SK-N-SH treated with all-trans-retinoic acid at 6 μM for 48 hours (cell line): ENCODE results near the gene PRADC1.

ENCODE experiments used
- ARNTL ChIP-seq: fragments of 450-650 bp; formaldehyde crosslinking; IDR thresholded peaks from 2 replicates; pipeline ENCODE4 v1.5.0; 2020; ENCODE audit warnings: low read depth, mild to moderate bottlenecking, moderate library complexity, borderline replicate concordance
- CREB5 ChIP-seq: fragments of 250-450 bp; sonication (Bioruptor Pico); IDR thresholded peaks from 2 replicates; pipeline ENCODE4 v1.5.1; 2020; ENCODE audit warnings: low read depth, mild to moderate bottlenecking, moderate library complexity
- ISL1 ChIP-seq: fragments of 250-450 bp; sonication (Bioruptor Pico); IDR thresholded peaks from 2 replicates; pipeline ENCODE4 v2.1.2; 2022; ENCODE audit warnings: mild to moderate bottlenecking, moderate library complexity
- PATZ1 ChIP-seq: fragments of 250-450 bp; sonication (Bioruptor Pico); IDR thresholded peaks from 2 replicates; pipeline ENCODE4 v1.8.0; 2020; ENCODE audit warnings: mild to moderate bottlenecking, moderate library complexity, borderline replicate concordance
- PPARA ChIP-seq: fragments of 250-450 bp; sonication (Bioruptor Pico); IDR thresholded peaks from 2 replicates; pipeline ENCODE4 v1.5.0; 2020; ENCODE audit warnings: mild to moderate bottlenecking, borderline replicate concordance
- RARB ChIP-seq: fragments of 250-450 bp; sonication (Bioruptor Pico); IDR thresholded peaks from 2 replicates; pipeline ENCODE4 v1.8.0; 2021; ENCODE audit warnings: mild to moderate bottlenecking, moderate library complexity
- TOX ChIP-seq: fragments of 250-450 bp; sonication (Bioruptor Pico); IDR thresholded peaks from 2 replicates; pipeline ENCODE4 v1.8.0; 2021; ENCODE audit warnings: mild to moderate bottlenecking, moderate library complexity, borderline replicate concordance
- ZC3H10 ChIP-seq: fragments of 250-450 bp; sonication (Bioruptor Pico); IDR thresholded peaks from 2 replicates; pipeline ENCODE4 v1.5.1; 2021; ENCODE audit warnings: mild to moderate bottlenecking, moderate library complexity
- ZFP3 ChIP-seq: fragments of 250-450 bp; sonication (Bioruptor Pico); IDR thresholded peaks from 2 replicates; pipeline ENCODE4 v1.5.0; 2020; ENCODE audit warnings: mild to moderate bottlenecking, moderate library complexity
- ZFP30 ChIP-seq: fragments of 450-650 bp; formaldehyde crosslinking; IDR thresholded peaks from 2 replicates; pipeline ENCODE4 v1.5.0; 2022; ENCODE audit warnings: mild to moderate bottlenecking, moderate library complexity
- ZNF565 ChIP-seq: fragments of 450-650 bp; formaldehyde crosslinking; conservative IDR thresholded peaks from 2 replicates; pipeline ENCODE4 v1.5.0; 2020; ENCODE audit warnings: low read depth, mild to moderate bottlenecking, moderate library complexity
- TF ChIP-seq, protein P1 (sequence below): fragments of 250-450 bp; sonication (Bioruptor Pico); IDR thresholded peaks from 2 replicates; pipeline ENCODE4 v1.5.1; 2021; ENCODE audit warnings: mild to moderate bottlenecking, moderate library complexity

- no peak for TF ChIP-seq ISL1 (CRISPR knock-in tag)
- no peak for TF ChIP-seq ZFP3 (CRISPR knock-in tag)
- no peak for TF ChIP-seq ARNTL (CRISPR knock-in tag)
- TF ChIP-seq PATZ1, result no peak
- no peak for TF ChIP-seq ZFP30 (CRISPR knock-in tag)
- TF ChIP-seq, protein P1, sequence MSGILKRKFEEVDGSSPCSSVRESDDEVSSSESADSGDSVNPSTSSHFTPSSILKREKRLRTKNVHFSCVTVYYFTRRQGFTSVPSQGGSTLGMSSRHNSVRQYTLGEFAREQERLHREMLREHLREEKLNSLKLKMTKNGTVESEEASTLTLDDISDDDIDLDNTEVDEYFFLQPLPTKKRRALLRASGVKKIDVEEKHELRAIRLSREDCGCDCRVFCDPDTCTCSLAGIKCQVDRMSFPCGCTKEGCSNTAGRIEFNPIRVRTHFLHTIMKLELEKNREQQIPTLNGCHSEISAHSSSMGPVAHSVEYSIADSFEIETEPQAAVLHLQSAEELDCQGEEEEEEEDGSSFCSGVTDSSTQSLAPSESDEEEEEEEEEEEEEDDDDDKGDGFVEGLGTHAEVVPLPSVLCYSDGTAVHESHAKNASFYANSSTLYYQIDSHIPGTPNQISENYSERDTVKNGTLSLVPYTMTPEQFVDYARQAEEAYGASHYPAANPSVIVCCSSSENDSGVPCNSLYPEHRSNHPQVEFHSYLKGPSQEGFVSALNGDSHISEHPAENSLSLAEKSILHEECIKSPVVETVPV (CRISPR knock-in tag), result no peak
- no peak for TF ChIP-seq CREB5 (CRISPR knock-in tag)
- no peak for TF ChIP-seq RARB (CRISPR knock-in tag)
- TF ChIP-seq PPARA (CRISPR knock-in tag), result no peak
- no peak for TF ChIP-seq TOX (CRISPR knock-in tag)
- TF ChIP-seq ZC3H10 (CRISPR knock-in tag), result no peak
- TF ChIP-seq ZNF565, result no peak
Measured at GRCh38 chr2:73250872-73251846, 18.1 kb upstream of the PRADC1 start.
